HG03378 (cell line): ENCODE measurements around the gene SIGLEC7.

Experiments
- ATAC-seq: cut with Tn5 transposase; IDR thresholded peaks from one replicate; pipeline ENCODE4 v1.9.1; 2021; ENCODE audit warnings: mild to moderate bottlenecking, moderate library complexity; ENCODE audit not compliant: unreplicated experiment

SIGLEC7 gene

GRCh38 chr19:51200071-51200666 is 58.1 kb downstream of the SIGLEC7 start:
- ATAC-seq: no peak

- ATAC-seq: no peak
These were observed 59.6 kb downstream of the SIGLEC7 start for GRCh38 chr19:51201712-51202111.
